IPS-15b (cell line): Measurements from ENCODE around the gene CFAP69.
"Not testable (repeated sequence)": the region's sequence is repeated elsewhere in the genome, so short reads cannot be mapped to it uniquely, and the experiment has no call there.

Source experiments
- H3K27me3 ChIP-seq: one replicate; pipeline ENCODE4 v1.6.1; 2013; ENCODE audit warnings: low read length; ENCODE audit not compliant: control insufficient read depth, insufficient read depth
- H3K36me3 ChIP-seq: one replicate; pipeline ENCODE4 v1.6.1; 2013; ENCODE audit warnings: low read length; ENCODE audit not compliant: control insufficient read depth, insufficient read depth
- H3K4me1 ChIP-seq: one replicate; pipeline ENCODE4 v1.6.1; 2013; ENCODE audit warnings: mild to moderate bottlenecking, low read length; ENCODE audit not compliant: control insufficient read depth, insufficient read depth
- H3K4me3 ChIP-seq: one replicate; pipeline ENCODE4 v1.5.1; 2013; ENCODE audit warnings: low read depth, low read length
- H3K9ac ChIP-seq: one replicate; pipeline ENCODE4 v1.6.1; 2013; ENCODE audit warnings: low read depth, mild to moderate bottlenecking, low read length
- H3K9me3 ChIP-seq: one replicate; pipeline ENCODE4 v1.6.1; 2013; ENCODE audit warnings: mild to moderate bottlenecking, low read length; ENCODE audit not compliant: control insufficient read depth, insufficient read depth

The CFAP69 gene

DNA sequence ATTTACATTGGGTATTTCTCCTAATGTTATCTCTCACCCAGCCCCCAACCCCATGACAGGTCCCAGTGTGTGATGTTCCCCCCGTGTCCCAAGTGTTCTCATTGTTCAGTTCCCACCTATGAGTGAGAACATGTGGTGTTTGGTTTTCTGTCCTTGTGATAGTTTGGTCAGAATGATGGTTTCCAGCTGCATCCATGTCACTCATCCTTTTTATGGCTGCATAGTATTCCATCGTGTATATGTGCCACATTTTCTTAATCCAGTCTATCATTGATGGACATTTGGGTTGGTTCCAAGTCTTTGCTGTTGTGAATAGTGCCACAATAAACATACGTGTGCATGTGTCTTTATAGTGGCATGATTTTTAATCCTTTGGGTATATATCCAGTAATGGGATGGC lies 105.1 kb downstream of the CFAP69 start:
- not testable (repeated sequence) for H3K9ac ChIP-seq, H3K27me3 ChIP-seq, H3K4me1 ChIP-seq, H3K36me3 ChIP-seq, H3K4me3 ChIP-seq, H3K9me3 ChIP-seq

GRCh38 chr7:90351987-90352386 lies 107.0 kb downstream of the CFAP69 start:
- H3K27me3 ChIP-seq: no peaks in the 10 kb centered on the region
- H3K9ac ChIP-seq: no peak overlapping the region
- H3K4me1 ChIP-seq: no peaks in the 10 kb centered on the region
- H3K36me3 ChIP-seq: no peaks in the 10 kb centered on the region
- no peaks in the 10 kb centered on the region for H3K9me3 ChIP-seq
- no peak overlapping the region for H3K4me3 ChIP-seq
